ENCODE measurements around the gene C5orf47.

- TF ChIP-seq, protein P1, sequence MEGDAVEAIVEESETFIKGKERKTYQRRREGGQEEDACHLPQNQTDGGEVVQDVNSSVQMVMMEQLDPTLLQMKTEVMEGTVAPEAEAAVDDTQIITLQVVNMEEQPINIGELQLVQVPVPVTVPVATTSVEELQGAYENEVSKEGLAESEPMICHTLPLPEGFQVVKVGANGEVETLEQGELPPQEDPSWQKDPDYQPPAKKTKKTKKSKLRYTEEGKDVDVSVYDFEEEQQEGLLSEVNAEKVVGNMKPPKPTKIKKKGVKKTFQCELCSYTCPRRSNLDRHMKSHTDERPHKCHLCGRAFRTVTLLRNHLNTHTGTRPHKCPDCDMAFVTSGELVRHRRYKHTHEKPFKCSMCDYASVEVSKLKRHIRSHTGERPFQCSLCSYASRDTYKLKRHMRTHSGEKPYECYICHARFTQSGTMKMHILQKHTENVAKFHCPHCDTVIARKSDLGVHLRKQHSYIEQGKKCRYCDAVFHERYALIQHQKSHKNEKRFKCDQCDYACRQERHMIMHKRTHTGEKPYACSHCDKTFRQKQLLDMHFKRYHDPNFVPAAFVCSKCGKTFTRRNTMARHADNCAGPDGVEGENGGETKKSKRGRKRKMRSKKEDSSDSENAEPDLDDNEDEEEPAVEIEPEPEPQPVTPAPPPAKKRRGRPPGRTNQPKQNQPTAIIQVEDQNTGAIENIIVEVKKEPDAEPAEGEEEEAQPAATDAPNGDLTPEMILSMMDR (IDR thresholded peaks at IDR 0.05), result no peak
- TF ChIP-seq EZH2phosphoT487 (IDR thresholded peaks at IDR 0.05), result no peak
- no peak for TF ChIP-seq EZH2 (IDR thresholded peaks at IDR 0.05)
Measured at GRCh38 chr5:174044466-174045254, 55.7 kb downstream of the C5orf47 start.
